GM10847 (cell line): ENCODE data around the gene H3-3A.

Experiments used
- POLR2A ChIP-seq: IDR thresholded peaks from 2 replicates; pipeline ENCODE4 v1.6.1; 2011; ENCODE audit not compliant: insufficient read length; ENCODE audit errors: extremely low read depth

The H3-3A gene

DNA sequence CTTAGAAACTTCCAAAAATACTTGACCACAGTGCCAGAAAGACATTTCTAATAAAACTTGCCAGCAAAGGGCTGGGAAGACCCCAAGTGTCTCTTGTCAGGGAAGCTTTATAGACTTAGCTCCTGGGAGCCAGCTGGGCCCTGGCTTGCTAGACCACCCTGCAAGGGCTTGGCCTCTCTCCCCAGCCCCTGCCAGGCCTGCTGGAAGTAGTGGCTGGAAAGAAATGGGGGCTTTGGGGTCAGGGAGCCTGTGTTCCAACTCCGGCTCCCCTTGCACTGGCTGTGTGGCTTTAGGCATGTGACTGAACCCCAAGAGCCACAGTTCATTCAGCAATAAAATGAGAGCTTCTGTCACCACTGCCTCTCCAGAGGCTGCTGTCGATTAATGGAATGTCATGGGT lies 31.1 kb downstream of the H3-3A start:
- TF ChIP-seq POLR2A = no peak

- TF ChIP-seq POLR2A = no peak
Measured at GRCh38 chr1:226094451-226094850, 31.9 kb downstream of the H3-3A start.

DNA sequence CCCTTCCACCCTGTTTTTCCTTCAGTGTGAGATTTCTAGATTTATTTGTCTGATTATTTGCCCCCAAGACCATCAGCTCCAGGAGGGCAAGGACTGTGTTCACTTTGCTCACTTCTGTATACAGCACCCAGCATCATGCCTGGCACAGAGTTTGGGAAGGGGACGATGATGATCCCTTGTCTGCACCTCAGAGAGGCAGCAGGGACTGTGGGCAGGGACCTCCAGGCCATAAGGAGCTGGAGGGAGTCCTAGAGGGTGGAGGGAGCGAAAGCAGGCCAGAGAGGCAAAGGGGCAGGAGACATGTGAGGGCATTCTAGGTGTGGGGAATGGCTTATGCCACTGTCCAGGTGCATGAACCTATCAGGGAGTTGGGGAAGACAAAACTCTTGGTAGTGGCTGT lies 32.8 kb downstream of the H3-3A start:
- no peak for TF ChIP-seq POLR2A

- TF ChIP-seq POLR2A = no peak
Measured at GRCh38 chr1:226097866-226098625, 35.5 kb downstream of the H3-3A start.

DNA sequence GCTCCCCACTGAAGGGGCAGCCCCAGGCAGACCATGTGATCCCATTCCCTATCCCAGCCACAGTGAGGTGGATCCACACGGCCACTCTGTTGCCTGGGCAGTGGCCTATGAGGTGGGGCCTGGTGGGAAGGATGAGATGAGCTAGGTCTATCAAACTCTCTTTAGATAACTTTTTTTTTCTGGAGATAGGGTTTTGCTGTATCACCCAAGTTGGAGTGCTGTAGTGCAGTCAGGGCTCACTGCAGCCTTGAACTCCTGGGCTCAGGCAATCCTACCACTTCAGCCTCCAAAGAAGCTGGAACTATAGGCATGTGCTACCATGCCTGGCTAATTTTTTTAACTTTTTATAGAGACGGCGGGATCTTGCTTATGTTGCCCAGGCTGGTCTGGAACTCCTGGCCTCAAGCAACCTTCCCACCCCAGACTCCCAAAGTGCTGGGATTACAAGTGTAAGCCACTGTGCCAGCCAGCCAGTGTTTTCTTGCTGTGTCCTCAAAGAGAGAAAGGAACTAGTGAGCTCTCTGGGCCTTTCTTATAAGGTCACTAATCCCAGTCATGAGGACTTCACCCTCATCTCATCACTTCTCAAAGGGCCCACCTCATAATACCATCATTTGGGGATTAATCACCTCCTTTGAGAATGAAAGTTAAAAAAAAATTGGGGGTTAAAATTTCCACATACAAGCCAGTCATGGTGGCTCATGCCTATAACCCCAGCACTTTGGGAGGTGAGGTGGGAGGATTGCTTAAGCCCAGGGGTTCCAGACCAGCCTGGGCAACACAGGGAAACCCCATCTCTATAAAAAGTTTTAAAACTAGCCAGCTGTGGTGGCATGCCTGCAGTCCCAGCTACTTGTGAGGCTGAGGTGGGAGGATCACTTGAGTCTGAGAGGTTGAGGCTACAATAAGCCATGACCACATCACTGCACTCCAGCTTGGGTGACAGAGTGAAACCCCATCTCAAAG lies 36.6 kb downstream of the H3-3A start:
- TF ChIP-seq POLR2A = no peak

- no peak for TF ChIP-seq POLR2A
Measured at GRCh38 chr1:226100436-226101391, 38.2 kb downstream of the H3-3A start.

DNA sequence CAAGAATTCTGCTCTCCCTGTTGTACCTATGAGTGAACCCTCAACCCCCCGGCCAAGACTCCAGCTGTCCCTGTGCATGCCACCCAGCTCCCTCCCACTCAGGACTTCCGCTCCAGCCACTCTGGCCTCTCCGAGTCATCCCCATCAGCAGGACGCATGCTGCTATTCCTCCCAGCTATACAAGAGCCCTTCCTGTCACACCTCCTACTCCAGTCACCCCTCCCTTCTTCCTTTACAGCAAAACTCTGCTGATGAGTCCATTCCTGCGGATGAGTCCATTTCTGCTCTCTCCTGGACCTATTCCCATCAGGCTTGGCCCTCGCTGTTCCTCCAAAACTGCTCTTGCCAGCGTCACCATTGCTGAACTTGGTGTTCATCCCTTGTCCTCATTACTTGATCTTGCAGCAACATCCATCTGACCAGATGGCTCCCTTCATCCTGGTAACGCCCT lies 42.2 kb downstream of the H3-3A start:
- TF ChIP-seq POLR2A = no peak

DNA sequence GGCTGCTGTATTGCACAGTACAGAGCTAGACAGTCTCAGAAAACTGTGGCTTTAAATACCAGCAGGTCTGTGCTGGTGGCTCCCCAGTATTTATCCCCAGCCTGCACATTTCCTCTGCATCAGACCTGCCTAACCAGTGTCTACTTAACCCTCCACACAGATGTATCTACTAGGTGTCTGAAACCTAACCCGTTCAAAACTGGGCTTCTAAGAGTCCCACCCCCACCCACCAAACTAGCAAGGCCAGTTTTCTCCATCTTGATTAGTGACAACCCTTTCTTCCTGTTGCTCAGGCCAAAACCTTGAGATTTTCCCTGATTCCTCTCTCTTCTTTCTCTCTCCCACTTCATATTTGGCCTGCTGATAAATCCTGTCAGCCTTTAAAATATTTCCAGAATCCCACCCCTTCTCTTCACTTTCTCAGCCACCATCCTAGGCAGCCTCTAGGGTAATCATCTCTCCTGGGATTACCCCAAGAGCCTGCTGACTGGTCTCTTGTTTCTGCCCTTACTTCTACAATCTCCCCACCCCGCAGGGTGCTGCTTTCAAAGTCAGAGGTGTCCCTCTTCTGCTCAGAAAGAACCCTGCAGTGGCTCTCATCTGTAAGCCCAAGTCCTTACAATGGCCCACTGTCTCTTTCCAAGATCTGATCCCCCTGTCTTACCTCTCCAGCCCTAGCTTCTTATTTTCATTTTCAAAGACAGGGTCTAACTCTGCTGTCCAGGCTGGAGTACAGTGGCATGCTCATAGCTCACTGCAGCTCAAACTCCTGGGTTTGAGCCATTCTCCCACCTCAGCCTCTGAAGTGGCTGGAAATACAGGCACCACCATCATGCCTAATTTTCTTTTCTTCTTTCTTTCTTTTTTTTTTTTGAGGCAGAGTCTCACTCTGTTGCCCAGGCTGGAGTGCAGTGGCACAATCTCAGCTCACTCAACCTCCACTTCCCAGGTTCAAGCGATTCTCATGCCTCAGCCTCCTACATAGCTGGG lies 45.2 kb downstream of the H3-3A start:
- no peak for TF ChIP-seq POLR2A

DNA sequence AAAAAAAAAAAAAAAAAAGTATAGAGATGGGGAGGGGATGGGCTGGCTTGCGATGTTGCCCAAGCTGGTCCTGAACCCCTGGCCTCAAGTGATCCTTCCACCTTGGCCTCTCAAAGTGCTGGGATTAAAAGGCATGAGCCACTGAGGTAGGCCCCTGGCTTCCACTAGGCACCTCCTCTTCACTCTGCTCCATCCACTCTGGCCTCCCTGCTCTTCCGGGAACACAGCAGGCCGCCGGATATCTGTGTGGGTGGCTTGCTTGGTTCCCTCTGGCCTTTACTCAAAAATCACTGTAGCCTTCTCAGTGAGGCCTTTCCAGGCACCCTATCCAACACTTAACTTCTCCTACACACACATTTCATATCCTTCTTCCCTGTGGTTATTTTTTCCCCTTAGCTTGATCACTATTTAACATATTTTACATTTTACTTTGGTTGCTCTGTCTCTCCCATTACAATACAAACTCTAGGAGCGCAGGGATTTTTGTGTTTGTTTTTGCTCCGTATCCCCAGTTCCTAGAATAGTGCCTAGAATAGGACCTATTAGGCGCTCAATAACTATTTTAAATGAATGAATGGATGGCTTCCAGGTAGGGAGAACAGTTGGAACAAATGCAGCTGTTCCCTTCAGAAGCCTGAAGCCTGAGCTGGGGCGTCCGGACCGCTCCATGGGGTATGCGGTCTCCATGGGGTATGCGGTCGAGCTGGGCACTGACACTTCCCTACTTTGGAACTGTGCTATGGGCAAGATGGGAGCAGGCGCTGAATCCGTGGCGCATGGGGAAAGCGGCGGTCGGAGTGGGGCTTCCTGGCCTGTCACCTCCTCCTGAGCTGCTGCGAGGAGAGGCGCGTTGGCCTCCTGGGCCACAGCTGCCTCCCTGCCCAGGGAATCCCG lies 46.7 kb downstream of the H3-3A start:
- no peak for TF ChIP-seq POLR2A

GRCh38 chr1:226109829-226110248 lies 47.3 kb downstream of the H3-3A start:
- no peak for TF ChIP-seq POLR2A

DNA sequence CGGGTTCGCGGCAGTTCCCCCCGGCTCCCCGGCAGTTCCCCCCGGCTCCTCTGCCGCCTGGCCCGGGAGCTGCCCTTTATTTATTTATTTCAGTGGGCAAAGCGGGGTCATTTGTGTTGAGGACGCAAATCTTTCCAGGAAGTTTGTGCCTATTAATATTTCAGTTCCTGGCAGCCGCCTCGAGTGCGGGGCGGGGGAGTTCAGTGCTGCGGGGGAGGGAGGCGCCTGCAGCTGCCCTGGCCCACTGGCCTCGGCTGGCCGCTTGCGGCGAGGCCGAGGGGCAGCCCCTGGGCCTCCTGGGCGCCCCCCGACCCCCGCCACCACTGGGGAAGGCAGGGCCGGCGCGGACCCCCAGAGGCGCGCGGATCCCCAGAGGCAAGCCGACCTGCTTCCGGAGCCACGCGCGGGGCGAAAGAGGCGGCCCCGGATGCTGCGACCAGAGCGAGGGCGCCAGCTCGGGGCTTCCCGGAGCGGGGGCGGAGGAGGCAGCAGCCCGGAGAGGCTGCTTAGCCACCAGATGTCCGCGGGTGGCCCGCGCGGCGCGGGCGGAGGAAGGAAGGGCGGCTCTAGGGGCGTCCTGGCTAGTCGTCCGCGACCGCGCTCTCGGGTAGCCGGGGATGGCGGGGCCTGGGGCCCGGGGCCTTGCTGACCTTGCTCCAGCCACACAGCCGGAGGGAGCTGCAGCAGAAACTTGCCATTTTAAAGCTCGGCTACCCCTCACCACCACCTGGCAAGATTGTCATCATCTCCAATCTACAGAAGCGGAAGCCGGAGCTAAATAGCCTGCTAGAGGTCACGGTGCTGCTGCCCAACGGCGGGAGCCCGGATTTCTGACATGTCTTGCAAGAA lies 48.0 kb downstream of the H3-3A start:
- TF ChIP-seq POLR2A = no peak
